SK-N-SH treated with all-trans-retinoic acid at 6 μM for 48 hours (cell line): ENCODE data around the gene RNASET2.

Source experiments
- ESRRG ChIP-seq: fragments of 250-450 bp; sonication (Bioruptor Pico); IDR thresholded peaks from 2 replicates; pipeline ENCODE4 v1.6.1; 2021; ENCODE audit warnings: mild to moderate bottlenecking
- ISL1 ChIP-seq: fragments of 250-450 bp; sonication (Bioruptor Pico); IDR thresholded peaks from 2 replicates; pipeline ENCODE4 v2.1.2; 2022; ENCODE audit warnings: mild to moderate bottlenecking, moderate library complexity
- OSR1 ChIP-seq: fragments of 250-450 bp; sonication (Bioruptor Pico); IDR thresholded peaks from 2 replicates; pipeline ENCODE4 v1.8.0; 2022; ENCODE audit warnings: moderate library complexity, mild to moderate bottlenecking, inconsistent platforms
- PPARA ChIP-seq: fragments of 250-450 bp; sonication (Bioruptor Pico); IDR thresholded peaks from 2 replicates; pipeline ENCODE4 v1.5.0; 2020; ENCODE audit warnings: mild to moderate bottlenecking, borderline replicate concordance
- RARB ChIP-seq: fragments of 250-450 bp; sonication (Bioruptor Pico); IDR thresholded peaks from 2 replicates; pipeline ENCODE4 v1.8.0; 2021; ENCODE audit warnings: mild to moderate bottlenecking, moderate library complexity
- ZC3H10 ChIP-seq: fragments of 250-450 bp; sonication (Bioruptor Pico); IDR thresholded peaks from 2 replicates; pipeline ENCODE4 v1.5.1; 2021; ENCODE audit warnings: mild to moderate bottlenecking, moderate library complexity
- ZFP30 ChIP-seq: fragments of 450-650 bp; formaldehyde crosslinking; IDR thresholded peaks from 2 replicates; pipeline ENCODE4 v1.5.0; 2022; ENCODE audit warnings: mild to moderate bottlenecking, moderate library complexity
- ZNF70 ChIP-seq: fragments of 450-650 bp; formaldehyde crosslinking; IDR thresholded peaks from 2 replicates; pipeline ENCODE4 v1.5.0; 2020; ENCODE audit warnings: mild to moderate bottlenecking, moderate library complexity
- TF ChIP-seq, protein P1 (sequence below): fragments of 250-450 bp; sonication (Bioruptor Pico); IDR thresholded peaks from 2 replicates; pipeline ENCODE4 v1.8.0; 2020; ENCODE audit warnings: mild to moderate bottlenecking, moderate library complexity, borderline replicate concordance
- TF ChIP-seq, protein P2 (sequence below): fragments of 250-450 bp; sonication (Bioruptor Pico); IDR thresholded peaks from 2 replicates; pipeline ENCODE4 v1.5.1; 2020; ENCODE audit warnings: low read depth, mild to moderate bottlenecking, moderate library complexity

DNA sequence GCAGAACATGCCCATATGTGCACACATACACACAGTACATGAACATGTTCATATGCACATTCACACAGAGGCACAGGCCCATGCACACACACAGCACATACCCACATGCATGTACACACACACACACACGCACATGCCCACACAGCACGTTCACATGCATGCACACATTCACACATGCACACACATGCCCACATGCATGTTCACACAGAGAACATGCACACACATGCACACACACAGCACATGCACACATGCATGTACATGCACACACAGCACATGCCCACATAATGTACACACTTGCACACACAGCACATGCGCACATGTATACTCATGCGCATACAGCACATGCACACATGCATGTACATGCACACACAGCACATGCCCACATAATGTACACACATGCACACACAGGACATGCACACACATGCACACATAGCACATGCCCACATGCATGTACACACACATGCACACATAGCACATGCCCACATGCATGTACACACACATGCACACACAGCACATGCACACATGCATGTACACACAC lies 25.9 kb downstream of the RNASET2 start:
- no peak for TF ChIP-seq OSR1
- no peak for TF ChIP-seq ZC3H10
- TF ChIP-seq, protein P1, sequence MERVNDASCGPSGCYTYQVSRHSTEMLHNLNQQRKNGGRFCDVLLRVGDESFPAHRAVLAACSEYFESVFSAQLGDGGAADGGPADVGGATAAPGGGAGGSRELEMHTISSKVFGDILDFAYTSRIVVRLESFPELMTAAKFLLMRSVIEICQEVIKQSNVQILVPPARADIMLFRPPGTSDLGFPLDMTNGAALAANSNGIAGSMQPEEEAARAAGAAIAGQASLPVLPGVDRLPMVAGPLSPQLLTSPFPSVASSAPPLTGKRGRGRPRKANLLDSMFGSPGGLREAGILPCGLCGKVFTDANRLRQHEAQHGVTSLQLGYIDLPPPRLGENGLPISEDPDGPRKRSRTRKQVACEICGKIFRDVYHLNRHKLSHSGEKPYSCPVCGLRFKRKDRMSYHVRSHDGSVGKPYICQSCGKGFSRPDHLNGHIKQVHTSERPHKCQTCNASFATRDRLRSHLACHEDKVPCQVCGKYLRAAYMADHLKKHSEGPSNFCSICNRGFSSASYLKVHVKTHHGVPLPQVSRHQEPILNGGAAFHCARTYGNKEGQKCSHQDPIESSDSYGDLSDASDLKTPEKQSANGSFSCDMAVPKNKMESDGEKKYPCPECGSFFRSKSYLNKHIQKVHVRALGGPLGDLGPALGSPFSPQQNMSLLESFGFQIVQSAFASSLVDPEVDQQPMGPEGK (CRISPR knock-in tag): no peak
- TF ChIP-seq, protein P2, sequence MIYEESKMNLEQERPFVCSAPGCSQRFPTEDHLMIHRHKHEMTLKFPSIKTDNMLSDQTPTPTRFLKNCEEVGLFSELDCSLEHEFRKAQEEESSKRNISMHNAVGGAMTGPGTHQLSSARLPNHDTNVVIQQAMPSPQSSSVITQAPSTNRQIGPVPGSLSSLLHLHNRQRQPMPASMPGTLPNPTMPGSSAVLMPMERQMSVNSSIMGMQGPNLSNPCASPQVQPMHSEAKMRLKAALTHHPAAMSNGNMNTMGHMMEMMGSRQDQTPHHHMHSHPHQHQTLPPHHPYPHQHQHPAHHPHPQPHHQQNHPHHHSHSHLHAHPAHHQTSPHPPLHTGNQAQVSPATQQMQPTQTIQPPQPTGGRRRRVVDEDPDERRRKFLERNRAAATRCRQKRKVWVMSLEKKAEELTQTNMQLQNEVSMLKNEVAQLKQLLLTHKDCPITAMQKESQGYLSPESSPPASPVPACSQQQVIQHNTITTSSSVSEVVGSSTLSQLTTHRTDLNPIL: no peak
- no peak for TF ChIP-seq ESRRG (CRISPR knock-in tag)
- TF ChIP-seq RARB (CRISPR knock-in tag): no peak
- no peak for TF ChIP-seq ZNF70
- no peak for TF ChIP-seq ZFP30
- no peak for TF ChIP-seq PPARA
- no peak for TF ChIP-seq ISL1 (CRISPR knock-in tag)
